GM18498 (cell line): Measurements from ENCODE around the gene NMRAL1.

Source experiments
- ATAC-seq: cut with Tn5 transposase; IDR thresholded peaks from one replicate; pipeline ENCODE4 v1.9.1; 2021; ENCODE audit warnings: mild to moderate bottlenecking, moderate library complexity; ENCODE audit not compliant: unreplicated experiment

NMRAL1 gene

GRCh38 chr16:4474192-4474961 lies at the start of gene NMRAL1:
NMRAL1 (minus strand) TSS chr16:4474625; CDS start chr16:4474132, 493 bp downstream.
- peak; percentile 55 for ATAC-seq

- no peak for ATAC-seq
Measured at GRCh38 chr16:4523686-4524085, 49.3 kb upstream of the NMRAL1 start.

- no peak for ATAC-seq
Measured at GRCh38 chr16:4522051-4522581, 47.7 kb upstream of the NMRAL1 start.

GRCh38 chr16:4520913-4521312 lies 46.5 kb upstream of the NMRAL1 start:
- no peak for ATAC-seq

- no peak for ATAC-seq
Measured at GRCh38 chr16:4519274-4520058, 45.0 kb upstream of the NMRAL1 start.

- ATAC-seq, result no peak
Measured at GRCh38 chr16:4517812-4518680, 43.6 kb upstream of the NMRAL1 start.

- ATAC-seq, result no peak
Measured at GRCh38 chr16:4515611-4516233, 41.3 kb upstream of the NMRAL1 start.

GRCh38 chr16:4514606-4515005 lies 40.2 kb upstream of the NMRAL1 start:
- no peak for ATAC-seq

- no peak for ATAC-seq
Measured at GRCh38 chr16:4513881-4514280, 39.5 kb upstream of the NMRAL1 start.

GRCh38 chr16:4513086-4513860 lies 38.8 kb upstream of the NMRAL1 start:
- ATAC-seq, result no peak

- no peak for ATAC-seq
Measured at GRCh38 chr16:4512473-4512872, 38.0 kb upstream of the NMRAL1 start.

- ATAC-seq, result no peak
Measured at GRCh38 chr16:4511441-4512082, 37.1 kb upstream of the NMRAL1 start.

GRCh38 chr16:4510747-4511426 lies 36.5 kb upstream of the NMRAL1 start:
- no peak for ATAC-seq

GRCh38 chr16:4510131-4510530 lies 35.7 kb upstream of the NMRAL1 start:
- ATAC-seq, result no peak

GRCh38 chr16:4509420-4509819 lies 35.0 kb upstream of the NMRAL1 start:
- no peak for ATAC-seq

GRCh38 chr16:4508806-4509205 lies 34.4 kb upstream of the NMRAL1 start:
- ATAC-seq, result no peak

GRCh38 chr16:4507588-4508345 lies 33.3 kb upstream of the NMRAL1 start:
- ATAC-seq, result no peak

GRCh38 chr16:4506450-4506849 lies 32.0 kb upstream of the NMRAL1 start:
- ATAC-seq, result no peak
